HG03108 (cell line): ENCODE data around the gene CCDC47.
A peak's percentile ranks its signal among the peaks of the same experiment; 100 is the strongest.

Experiments used
- ATAC-seq: cut with Tn5 transposase; IDR thresholded peaks from one replicate; pipeline ENCODE4 v1.9.1; 2021; ENCODE audit warnings: moderate library complexity; ENCODE audit not compliant: unreplicated experiment

Gene CCDC47

DNA sequence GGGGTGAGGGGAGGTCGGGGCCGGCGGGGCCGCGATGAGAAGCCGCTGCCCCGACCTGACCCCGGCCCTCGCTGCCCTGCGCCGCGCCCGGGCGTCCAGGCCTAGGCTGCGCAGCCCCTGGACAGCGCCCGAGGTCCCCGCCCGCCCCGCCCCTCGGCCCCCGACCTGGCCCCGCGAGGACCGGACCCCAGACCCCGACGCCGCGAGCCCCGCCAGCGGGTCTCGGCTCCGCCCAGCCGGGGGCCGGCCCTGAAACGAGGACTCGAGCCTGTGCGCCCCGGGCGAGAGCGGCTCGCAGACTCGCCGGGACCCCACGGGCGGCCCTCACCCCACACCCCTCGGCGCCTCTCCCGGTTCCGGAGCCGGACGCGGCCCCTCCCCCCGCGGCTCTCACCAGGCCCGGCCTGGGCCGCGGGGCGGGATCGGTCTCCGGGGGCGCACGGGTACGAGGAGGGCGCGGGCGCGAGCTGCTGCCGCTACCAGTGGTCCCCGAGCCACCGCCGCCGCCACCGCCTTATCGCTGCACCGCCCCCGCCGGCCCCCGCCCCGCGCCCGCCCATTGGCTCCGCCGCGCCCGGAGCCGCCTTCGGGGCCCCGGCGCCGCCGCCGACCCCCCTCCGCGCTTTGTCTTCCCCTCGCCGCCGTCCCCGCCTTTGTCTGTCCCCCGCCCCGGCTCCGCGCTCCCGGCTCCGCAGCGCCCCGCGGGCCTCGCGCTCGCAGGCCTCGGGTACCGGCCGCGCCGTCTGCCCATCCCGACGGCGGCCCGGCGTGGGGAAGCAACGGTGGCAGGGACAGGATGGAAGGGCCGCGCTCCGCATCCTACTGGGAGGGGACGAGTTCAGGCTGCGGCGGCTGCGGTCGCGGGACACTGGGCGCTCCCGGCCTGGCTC is 73.5 kb downstream of the CCDC47 start, which contains the start of gene LIMD2:
LIMD2 (minus strand) TSS at position 488 of the 890 bp plus-strand sequence. CDS start 827 bp downstream, outside the sequence.
- peak; percentile 8 for ATAC-seq

DNA sequence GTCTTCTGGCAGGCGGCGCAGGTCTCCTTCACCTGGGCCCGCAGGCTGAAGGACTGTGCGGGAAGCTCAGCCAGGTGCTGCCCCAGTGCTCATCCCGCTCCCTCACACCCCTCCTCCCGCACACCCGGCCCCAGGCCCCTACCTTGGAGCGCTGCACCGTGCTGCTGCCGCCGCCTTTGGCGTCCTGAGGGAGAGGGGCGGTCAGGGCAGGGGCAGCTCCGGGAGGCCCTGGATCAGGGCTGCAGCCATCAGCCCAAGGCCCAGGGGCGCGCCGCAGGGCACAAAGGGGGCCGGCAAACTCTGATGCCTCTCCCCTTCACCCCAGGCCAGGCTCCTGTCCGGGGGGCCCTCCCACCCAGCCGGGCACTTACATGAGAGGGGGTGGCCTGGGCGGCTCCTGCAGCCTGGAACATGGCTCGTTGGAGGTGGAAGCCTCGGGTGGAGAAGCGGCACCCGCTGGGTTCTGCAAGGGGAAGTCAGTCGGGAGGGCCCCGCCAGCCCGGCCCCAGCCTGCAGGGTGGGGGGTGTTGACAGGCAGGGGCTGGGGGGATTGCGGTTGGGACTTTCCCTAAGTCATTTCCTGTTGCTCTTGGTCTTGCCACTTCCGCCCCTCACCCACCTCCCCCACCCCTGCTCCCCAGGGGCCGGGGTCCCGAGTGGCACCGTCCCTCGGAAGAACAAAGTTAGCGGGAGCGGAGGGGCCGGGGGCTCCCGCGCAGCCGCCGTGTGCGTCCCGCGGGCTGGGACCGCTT is 74.3 kb downstream of the CCDC47 start:
- peak; percentile 28 for ATAC-seq

GRCh38 chr17:63698381-63698885 is 75.0 kb downstream of the CCDC47 start:
- ATAC-seq: no peak

DNA sequence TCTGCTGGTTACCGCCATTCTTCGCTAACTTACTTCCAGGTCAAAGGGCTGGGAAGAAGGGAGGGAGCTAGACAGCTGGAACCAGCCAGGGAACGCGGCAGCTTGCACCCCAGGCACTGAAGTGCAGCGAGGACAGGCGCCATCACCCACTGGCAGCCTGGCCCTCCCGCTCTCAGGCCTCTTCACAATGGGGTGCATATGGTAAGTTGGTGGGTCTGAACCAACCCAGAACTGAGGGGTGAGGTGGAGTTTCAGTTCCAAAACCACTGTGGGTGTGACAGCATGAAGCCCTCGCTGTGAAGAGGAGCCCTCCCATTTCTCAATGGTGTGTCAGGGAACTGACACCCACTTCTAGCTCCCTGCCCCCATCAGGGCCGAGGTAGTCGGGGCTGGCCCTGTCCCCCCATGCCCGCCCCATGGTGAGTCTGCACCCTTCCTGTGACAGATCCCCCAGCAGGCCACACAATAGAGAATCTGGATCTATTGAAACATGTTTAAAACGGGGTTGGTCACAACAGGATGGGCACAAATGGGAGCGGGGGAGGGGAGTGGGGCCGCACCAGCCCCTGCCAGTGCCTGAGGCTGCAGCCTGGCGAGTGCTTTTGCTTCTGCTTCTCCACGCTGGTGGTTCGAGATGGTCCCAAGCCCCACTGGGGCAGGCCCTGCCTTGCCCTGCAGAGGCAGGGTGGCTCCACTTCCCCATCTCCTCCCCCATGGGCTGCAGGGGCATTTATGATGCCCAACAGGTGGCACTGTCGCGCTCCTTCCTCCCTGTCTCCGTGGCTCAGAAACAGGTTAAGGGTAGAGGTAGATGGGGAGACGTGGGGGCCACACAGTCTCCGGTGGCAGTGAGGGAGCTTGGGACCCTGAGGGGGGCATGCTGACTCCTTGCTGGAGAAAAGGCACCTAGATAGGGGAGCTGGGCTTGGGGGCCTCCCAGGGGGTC is 75.8 kb downstream of the CCDC47 start:
- ATAC-seq: peak; percentile 17

DNA sequence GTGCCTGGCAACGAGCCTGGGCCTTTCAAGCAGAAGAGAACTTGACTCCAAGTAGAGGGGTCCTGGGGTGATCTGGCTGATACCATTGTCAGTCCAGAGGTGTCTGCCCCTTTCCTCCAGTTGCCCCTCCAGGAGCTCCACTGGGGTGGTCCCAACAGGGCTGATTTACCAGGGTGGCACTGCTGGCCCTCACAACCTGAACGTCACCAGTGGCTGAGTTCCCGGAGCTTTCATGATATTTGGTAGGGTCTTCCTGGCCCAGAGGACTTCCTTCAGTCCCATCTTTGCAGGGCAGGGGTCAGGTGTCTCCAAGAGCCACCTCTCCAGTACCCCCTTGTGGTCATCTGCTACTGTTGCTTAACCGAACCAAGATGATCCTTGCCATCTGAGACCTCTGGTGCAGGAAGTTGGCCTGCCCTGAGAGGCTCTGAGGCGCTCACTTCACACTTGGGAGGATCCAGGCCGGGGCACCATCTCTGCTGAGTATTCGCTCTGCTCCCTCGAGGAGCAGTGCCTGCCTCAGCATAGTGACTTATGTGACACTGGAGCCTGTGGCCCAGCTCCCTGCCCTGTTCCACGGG is 76.9 kb downstream of the CCDC47 start:
- ATAC-seq: no peak

DNA sequence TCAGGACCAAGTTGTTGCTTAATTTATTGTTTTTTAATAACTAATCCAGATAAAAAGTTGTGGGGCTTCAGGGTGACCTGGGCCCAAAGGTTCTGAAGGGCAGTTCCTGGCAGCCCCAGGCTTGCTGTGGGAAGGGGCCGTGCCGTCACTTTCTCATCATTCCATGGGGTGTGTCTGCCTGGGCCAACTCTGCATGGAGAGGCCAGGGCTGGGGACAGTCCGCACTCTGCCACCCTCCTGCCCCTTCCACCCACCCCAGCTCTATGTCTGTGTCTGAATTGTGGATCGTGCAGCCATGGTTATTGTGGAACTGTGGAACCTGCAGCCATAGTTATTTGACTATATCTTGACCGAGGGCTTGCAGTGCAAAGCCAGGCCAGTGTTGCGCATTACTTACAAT is 77.5 kb downstream of the CCDC47 start:
- ATAC-seq: no peak
